WTC11 (cell line): ENCODE data around the gene IL24. TPM values are rescaled to one million over a fixed set of nuclear protein-coding genes. Genes with fewer than 3 reads are reported as not detected.

ENCODE experiments used
- ATAC-seq: fragments of 200-7000 bp; cut with Tn5 transposase; 2 replicates; pipeline ENCODE4 v1.10.0; 2021; ENCODE audit warnings: mild to moderate bottlenecking, moderate library complexity
- CTCF ChIA-PET: fragments of 300-600 bp; sonication (Branson Sonifier 250); formaldehyde crosslinking; loops from one replicate; lab custom pipeline; 2021; ENCODE audit warnings: antibody characterized with exemption; lab: Charles Lee
- POLR2A ChIA-PET: fragments of 350-600 bp; sonication (Branson Sonifier 250); formaldehyde crosslinking; loops from one replicate; lab custom pipeline; 2021; ENCODE audit warnings: antibody characterized with exemption; lab: Charles Lee
- DNase-seq: peaks from one replicate; pipeline ENCODE4 v3.0.0; 2021; ENCODE audit warnings: low spot score
- H3K27ac Mint-ChIP-seq: 2 replicates; pipeline ENCODE4 v1.8.0; 2021; ENCODE audit warnings: mixed read lengths
- H3K27me3 Mint-ChIP-seq: 2 replicates; pipeline ENCODE4 v1.8.0; 2021; ENCODE audit warnings: low read depth, mild to moderate bottlenecking, moderate library complexity, mixed read lengths
- H3K36me3 Mint-ChIP-seq: 2 replicates; pipeline ENCODE4 v1.8.0; 2021; ENCODE audit warnings: mixed read lengths
- H3K4me1 Mint-ChIP-seq: 2 replicates; pipeline ENCODE4 v1.8.0; 2022; ENCODE audit warnings: mixed read lengths
- H3K4me3 Mint-ChIP-seq: 2 replicates; pipeline ENCODE4 v1.8.0; 2021; ENCODE audit warnings: mild to moderate bottlenecking, moderate library complexity, mixed read lengths
- H3K9me3 Mint-ChIP-seq: 2 replicates; pipeline ENCODE4 v1.8.0; 2021; ENCODE audit warnings: mixed read lengths
- ATF2 ChIP-seq: sonication (generic); formaldehyde crosslinking; IDR thresholded peaks from 2 replicates; pipeline ENCODE4 v1.8.1; 2022; ENCODE audit warnings: low read depth, missing genetic modification reagents, borderline replicate concordance
- ERG ChIP-seq: fragments of 250-450 bp; sonication (Bioruptor Pico); IDR thresholded peaks from 2 replicates; pipeline ENCODE4 v1.8.0; 2021; ENCODE audit warnings: mild to moderate bottlenecking
- FOXP1 ChIP-seq: sonication (generic); formaldehyde crosslinking; IDR thresholded peaks from 2 replicates; pipeline ENCODE4 v1.8.0; 2022; ENCODE audit warnings: missing genetic modification reagents, mild to moderate bottlenecking, moderate library complexity, borderline replicate concordance
- GTF2I ChIP-seq: fragments of 250-450 bp; sonication (Bioruptor Pico); conservative IDR thresholded peaks from 2 replicates; pipeline ENCODE4 v1.4.0; 2021; ENCODE audit warnings: mild to moderate bottlenecking
- NFE2L1 ChIP-seq: sonication (generic); formaldehyde crosslinking; IDR thresholded peaks from 2 replicates; pipeline ENCODE4 v1.8.1; 2023; ENCODE audit warnings: missing genetic modification reagents
- NFYB ChIP-seq: sonication (generic); formaldehyde crosslinking; conservative IDR thresholded peaks from 2 replicates; pipeline ENCODE4 v1.8.0; 2022; ENCODE audit warnings: low read depth, missing genetic modification reagents
- NR2C2 ChIP-seq: sonication (generic); formaldehyde crosslinking; IDR thresholded peaks from 2 replicates; pipeline ENCODE4 v1.8.0; 2022; ENCODE audit warnings: mild to moderate bottlenecking, missing genetic modification reagents
- PRRX2 ChIP-seq: fragments of 250-450 bp; sonication (Bioruptor Pico); IDR thresholded peaks from 2 replicates; pipeline ENCODE4 v1.8.0; 2021; ENCODE audit warnings: mild to moderate bottlenecking
- RELA ChIP-seq: sonication (generic); formaldehyde crosslinking; IDR thresholded peaks from 2 replicates; pipeline ENCODE4 v1.8.1; 2022; ENCODE audit warnings: missing genetic modification reagents, mild to moderate bottlenecking, borderline replicate concordance
- SMAD3 ChIP-seq: sonication (generic); formaldehyde crosslinking; IDR thresholded peaks from 2 replicates; pipeline ENCODE4 v1.8.0; 2022; ENCODE audit warnings: missing genetic modification reagents, mild to moderate bottlenecking, borderline replicate concordance
- SP1 ChIP-seq: sonication (generic); formaldehyde crosslinking; conservative IDR thresholded peaks from 2 replicates; pipeline ENCODE4 v1.8.1; 2022; ENCODE audit warnings: missing genetic modification reagents
- TEAD4 ChIP-seq: sonication (generic); formaldehyde crosslinking; IDR thresholded peaks from 2 replicates; pipeline ENCODE4 v1.8.0; 2022; ENCODE audit warnings: mild to moderate bottlenecking, missing genetic modification reagents
- TP53 ChIP-seq: sonication (generic); formaldehyde crosslinking; IDR thresholded peaks from 2 replicates; pipeline ENCODE4 v1.8.1; 2023; ENCODE audit warnings: mild to moderate bottlenecking, missing genetic modification reagents
- ZNF138 ChIP-seq: sonication (generic); formaldehyde crosslinking; conservative IDR thresholded peaks from 2 replicates; pipeline ENCODE4 v1.8.1; 2022; ENCODE audit warnings: mild to moderate bottlenecking, moderate library complexity, missing genetic modification reagents
- ZNF263 ChIP-seq: sonication (generic); formaldehyde crosslinking; IDR thresholded peaks from 2 replicates; pipeline ENCODE4 v1.8.1; 2022; ENCODE audit warnings: low read depth, mild to moderate bottlenecking, moderate library complexity, missing genetic modification reagents
- ZNF396 ChIP-seq: fragments of 250-450 bp; sonication (Bioruptor Pico); IDR thresholded peaks from 2 replicates; pipeline ENCODE4 v1.8.0; 2021; ENCODE audit warnings: mild to moderate bottlenecking, moderate library complexity, borderline replicate concordance
- total RNA-seq: library from RNA; stranded (reverse); gene quantifications from 3 replicates; pipeline ENCODE4 v1.2.3, GENCODE V29; 2021
- TF ChIP-seq, protein P1 (sequence below): fragments of 200-600 bp; IDR thresholded peaks from 2 replicates; pipeline ENCODE4 v1.8.0; 2022; ENCODE audit warnings: antibody characterized with exemption
- TF ChIP-seq, protein P2 (sequence below): sonication (generic); formaldehyde crosslinking; IDR thresholded peaks from 2 replicates; pipeline ENCODE4 v1.8.1; 2022; ENCODE audit warnings: missing genetic modification reagents, borderline replicate concordance
- TF ChIP-seq, protein P3 (sequence below): sonication (generic); formaldehyde crosslinking; IDR thresholded peaks from 2 replicates; pipeline ENCODE4 v1.8.0; 2022; ENCODE audit warnings: missing genetic modification reagents

The IL24 gene
- total RNA-seq, 1 experiment from 2014 or later: not detected

DNA sequence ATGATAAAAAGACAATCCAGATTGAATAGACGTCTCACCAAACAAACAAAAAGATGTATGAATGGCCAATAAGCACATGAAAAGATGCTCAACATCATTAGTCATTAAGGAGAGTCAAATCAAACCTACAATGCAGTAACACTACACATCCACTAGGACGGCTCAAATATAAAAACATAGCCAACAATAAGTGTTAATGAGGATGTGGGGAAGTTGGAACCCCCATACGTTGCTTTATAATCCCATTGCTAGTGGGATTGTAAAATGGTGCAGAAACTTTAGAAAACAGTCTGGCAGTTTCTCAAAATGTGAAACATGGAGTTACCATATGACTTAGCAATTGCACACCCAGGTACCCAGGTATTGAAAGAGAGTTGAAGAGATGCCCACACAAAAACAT lies 14.7 kb upstream of the IL24 start:
- DNase-seq (no peak), ATAC-seq (no peak)
- POLR2A ChIA-PET: no interaction called here
- H3K4me3 Mint-ChIP-seq: no peak overlapping the region
- peaks cover 10% of the 10 kb centered on the region for H3K36me3 Mint-ChIP-seq
- H3K4me1 Mint-ChIP-seq: no peaks in the 10 kb centered on the region
- TF ChIP-seq NFE2L1 (CRISPR knock-in tag): no peak
- no peak for TF ChIP-seq TEAD4 (CRISPR knock-in tag)
- TF ChIP-seq, protein P1, sequence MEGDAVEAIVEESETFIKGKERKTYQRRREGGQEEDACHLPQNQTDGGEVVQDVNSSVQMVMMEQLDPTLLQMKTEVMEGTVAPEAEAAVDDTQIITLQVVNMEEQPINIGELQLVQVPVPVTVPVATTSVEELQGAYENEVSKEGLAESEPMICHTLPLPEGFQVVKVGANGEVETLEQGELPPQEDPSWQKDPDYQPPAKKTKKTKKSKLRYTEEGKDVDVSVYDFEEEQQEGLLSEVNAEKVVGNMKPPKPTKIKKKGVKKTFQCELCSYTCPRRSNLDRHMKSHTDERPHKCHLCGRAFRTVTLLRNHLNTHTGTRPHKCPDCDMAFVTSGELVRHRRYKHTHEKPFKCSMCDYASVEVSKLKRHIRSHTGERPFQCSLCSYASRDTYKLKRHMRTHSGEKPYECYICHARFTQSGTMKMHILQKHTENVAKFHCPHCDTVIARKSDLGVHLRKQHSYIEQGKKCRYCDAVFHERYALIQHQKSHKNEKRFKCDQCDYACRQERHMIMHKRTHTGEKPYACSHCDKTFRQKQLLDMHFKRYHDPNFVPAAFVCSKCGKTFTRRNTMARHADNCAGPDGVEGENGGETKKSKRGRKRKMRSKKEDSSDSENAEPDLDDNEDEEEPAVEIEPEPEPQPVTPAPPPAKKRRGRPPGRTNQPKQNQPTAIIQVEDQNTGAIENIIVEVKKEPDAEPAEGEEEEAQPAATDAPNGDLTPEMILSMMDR: peak; percentile 49
- CTCF ChIA-PET: interaction anchor here (1.5 kb wide), 1 partner anchor 108 kb away, joined by 3 read pairs; no protein-coding TSS in a partner anchor
- H3K9me3 Mint-ChIP-seq: peaks cover 33% of the 10 kb centered on the region
- H3K27ac Mint-ChIP-seq: no peak overlapping the region
- H3K27me3 Mint-ChIP-seq: no peaks in the 10 kb centered on the region; the same call in none of the 2 replicates

DNA sequence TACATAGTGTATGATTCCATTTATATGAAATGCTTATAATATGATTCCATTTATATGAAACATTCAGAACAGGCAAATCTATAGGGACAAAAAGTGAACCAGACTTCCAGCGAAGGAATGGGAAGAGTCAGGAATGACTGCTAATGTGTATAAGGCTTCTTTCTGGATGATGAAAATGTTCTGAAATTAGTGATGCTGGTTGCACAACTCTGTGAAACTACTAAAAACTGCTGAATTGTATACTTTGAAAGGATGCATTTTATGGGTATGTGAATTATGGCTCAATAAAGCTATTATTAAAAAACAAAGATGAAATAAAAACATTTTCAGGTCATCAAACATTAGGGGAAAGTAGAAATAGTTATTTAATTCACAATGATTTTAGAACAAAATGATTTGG lies 14.1 kb upstream of the IL24 start:
- H3K4me3 Mint-ChIP-seq: no peak overlapping the region
- H3K27me3 Mint-ChIP-seq: no peaks in the 10 kb centered on the region; the same call in 1 of the 2 replicates
- ATAC-seq (no peak), DNase-seq (no peak)
- H3K9me3 Mint-ChIP-seq: peaks cover 27% of the 10 kb centered on the region
- POLR2A ChIA-PET: no interaction called here
- H3K4me1 Mint-ChIP-seq: no peaks in the 10 kb centered on the region
- H3K36me3 Mint-ChIP-seq: peaks cover 5% of the 10 kb centered on the region
- CTCF ChIA-PET: interaction anchor here (0.9 to 1.9 kb wide), 6 partner anchors 12 to 108 kb away, joined by 3 to 9 read pairs (median 3); no protein-coding TSS in a partner anchor
- TF ChIP-seq PRRX2 (CRISPR knock-in tag) (no peak), NFE2L1 (CRISPR knock-in tag) (no peak), ERG (CRISPR knock-in tag) (no peak), RELA (no peak), SP1 (CRISPR knock-in tag) (no peak), ATF2 (CRISPR knock-in tag) (no peak), ZNF138 (CRISPR knock-in tag) (no peak), NR2C2 (no peak), GTF2I (CRISPR knock-in tag) (no peak), NFYB (CRISPR knock-in tag) (no peak), SMAD3 (CRISPR knock-in tag) (no peak), ZNF263 (CRISPR knock-in tag) (no peak), ZNF396 (no peak), TP53 (CRISPR knock-in tag) (no peak), FOXP1 (CRISPR knock-in tag) (no peak)
- TF ChIP-seq, protein P2, sequence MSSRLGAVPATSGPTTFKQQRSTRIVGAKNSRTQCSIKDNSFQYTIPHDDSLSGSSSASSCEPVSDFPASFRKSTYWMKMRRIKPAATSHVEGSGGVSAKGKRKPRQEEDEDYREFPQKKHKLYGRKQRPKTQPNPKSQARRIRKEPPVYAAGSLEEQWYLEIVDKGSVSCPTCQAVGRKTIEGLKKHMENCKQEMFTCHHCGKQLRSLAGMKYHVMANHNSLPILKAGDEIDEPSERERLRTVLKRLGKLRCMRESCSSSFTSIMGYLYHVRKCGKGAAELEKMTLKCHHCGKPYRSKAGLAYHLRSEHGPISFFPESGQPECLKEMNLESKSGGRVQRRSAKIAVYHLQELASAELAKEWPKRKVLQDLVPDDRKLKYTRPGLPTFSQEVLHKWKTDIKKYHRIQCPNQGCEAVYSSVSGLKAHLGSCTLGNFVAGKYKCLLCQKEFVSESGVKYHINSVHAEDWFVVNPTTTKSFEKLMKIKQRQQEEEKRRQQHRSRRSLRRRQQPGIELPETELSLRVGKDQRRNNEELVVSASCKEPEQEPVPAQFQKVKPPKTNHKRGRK (CRISPR knock-in tag): no peak
- TF ChIP-seq, protein P3, sequence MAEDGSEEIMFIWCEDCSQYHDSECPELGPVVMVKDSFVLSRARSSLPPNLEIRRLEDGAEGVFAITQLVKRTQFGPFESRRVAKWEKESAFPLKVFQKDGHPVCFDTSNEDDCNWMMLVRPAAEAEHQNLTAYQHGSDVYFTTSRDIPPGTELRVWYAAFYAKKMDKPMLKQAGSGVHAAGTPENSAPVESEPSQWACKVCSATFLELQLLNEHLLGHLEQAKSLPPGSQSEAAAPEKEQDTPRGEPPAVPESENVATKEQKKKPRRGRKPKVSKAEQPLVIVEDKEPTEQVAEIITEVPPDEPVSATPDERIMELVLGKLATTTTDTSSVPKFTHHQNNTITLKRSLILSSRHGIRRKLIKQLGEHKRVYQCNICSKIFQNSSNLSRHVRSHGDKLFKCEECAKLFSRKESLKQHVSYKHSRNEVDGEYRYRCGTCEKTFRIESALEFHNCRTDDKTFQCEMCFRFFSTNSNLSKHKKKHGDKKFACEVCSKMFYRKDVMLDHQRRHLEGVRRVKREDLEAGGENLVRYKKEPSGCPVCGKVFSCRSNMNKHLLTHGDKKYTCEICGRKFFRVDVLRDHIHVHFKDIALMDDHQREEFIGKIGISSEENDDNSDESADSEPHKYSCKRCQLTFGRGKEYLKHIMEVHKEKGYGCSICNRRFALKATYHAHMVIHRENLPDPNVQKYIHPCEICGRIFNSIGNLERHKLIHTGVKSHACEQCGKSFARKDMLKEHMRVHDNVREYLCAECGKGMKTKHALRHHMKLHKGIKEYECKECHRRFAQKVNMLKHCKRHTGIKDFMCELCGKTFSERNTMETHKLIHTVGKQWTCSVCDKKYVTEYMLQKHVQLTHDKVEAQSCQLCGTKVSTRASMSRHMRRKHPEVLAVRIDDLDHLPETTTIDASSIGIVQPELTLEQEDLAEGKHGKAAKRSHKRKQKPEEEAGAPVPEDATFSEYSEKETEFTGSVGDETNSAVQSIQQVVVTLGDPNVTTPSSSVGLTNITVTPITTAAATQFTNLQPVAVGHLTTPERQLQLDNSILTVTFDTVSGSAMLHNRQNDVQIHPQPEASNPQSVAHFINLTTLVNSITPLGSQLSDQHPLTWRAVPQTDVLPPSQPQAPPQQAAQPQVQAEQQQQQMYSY (CRISPR knock-in tag): no peak
- H3K27ac Mint-ChIP-seq: no peak overlapping the region
